Mucosa of gallbladder (tissue), 1 donor: ENCODE results near the gene ZXDC. TPM values are rescaled to one million over a fixed set of nuclear protein-coding genes. Genes with fewer than 3 reads are reported as not detected.

Experiments used
- DNase-seq: peaks from one replicate; pipeline ENCODE4 v3.0.0-alpha.2; 2020; ENCODE audit warnings: low spot score
- total RNA-seq: library from RNA; stranded (reverse); gene quantifications from one replicate; pipeline ENCODE4 v1.2.1, GENCODE V29; 2021
- donor health status: DM: no; HTN: no; CAD: no.

The ZXDC gene
- total RNA-seq, 1 donor from 2014 or later: 34.6 TPM

GRCh38 chr3:126512026-126512425, 36.3 kb upstream of the ZXDC start:
- no peak for DNase-seq

- DNase-seq: no peak
These were observed 35.6 kb upstream of the ZXDC start for GRCh38 chr3:126511291-126511690.

- DNase-seq: no peak
These were observed 34.7 kb upstream of the ZXDC start for GRCh38 chr3:126510308-126510910.

GRCh38 chr3:126509597-126510307, 34.1 kb upstream of the ZXDC start:
- DNase-seq: no peak

- no peak for DNase-seq
These were observed 32.9 kb upstream of the ZXDC start for GRCh38 chr3:126508564-126508964.

GRCh38 chr3:126507886-126508285, 32.2 kb upstream of the ZXDC start:
- no peak for DNase-seq

DNA sequence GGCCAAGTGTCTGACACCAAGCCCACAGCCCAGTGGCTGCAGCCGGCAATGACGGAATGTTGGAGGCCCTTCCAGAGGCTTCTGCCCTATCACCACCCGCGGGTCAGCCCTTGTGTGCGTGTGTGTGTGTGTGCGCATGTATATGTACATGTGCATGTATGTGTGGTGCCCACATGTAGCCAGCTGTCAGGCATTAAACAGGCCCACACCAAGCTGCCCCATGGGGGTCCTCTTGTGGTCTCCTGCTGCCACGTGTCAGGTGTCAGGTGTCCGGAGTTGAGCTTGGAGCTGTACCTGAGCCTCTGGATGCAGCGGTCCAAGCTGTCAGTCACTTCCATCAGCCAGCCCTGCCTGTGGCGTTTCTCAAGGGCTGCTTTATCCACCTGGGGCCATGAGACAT, 28.0 kb upstream of the ZXDC start:
- DNase-seq: no peak

DNA sequence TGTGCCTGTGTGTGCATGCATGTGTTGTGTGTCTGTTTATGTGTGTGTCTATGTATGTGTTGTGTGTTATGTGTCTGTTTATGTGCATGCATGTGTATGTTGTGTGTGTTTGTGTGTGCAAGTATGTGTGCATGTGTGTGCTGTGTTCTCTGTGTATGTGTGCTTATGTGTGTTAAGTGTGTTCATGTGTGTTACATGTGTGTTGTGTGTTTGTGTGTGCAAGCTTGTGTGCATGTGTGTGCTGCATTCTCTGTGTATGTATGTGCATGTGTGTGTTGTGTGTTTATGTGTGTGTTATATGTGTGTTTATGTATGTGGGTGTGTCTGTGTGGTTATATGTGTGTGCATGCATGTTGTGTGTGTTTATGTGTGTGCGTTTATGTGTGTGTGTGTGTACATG, 27.0 kb upstream of the ZXDC start:
- no peak for DNase-seq

- DNase-seq: no peak
These were observed 26.0 kb upstream of the ZXDC start for GRCh38 chr3:126501736-126502135.

- no peak for DNase-seq
These were observed 25.4 kb upstream of the ZXDC start for GRCh38 chr3:126501054-126501453.

DNA sequence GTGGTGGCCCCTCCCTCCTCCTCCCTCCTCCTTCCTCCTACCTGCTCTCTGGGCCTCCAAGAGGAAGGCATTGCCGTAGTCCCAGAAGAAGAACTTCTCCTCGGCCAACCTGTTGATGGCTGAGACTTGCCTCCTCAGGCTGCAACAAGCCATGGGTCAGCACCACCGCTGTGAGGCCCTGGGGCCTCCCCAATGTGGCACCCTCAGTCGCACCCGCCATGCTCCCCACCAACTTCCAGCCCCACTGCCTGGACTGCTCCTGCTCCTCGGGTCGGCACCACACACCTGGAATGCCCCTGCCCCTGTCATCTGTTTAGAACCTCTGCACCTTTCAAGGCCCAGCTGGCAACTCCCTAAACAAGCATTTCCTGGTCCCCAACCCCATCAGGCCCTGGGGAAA, 24.3 kb upstream of the ZXDC start:
- no peak for DNase-seq

DNA sequence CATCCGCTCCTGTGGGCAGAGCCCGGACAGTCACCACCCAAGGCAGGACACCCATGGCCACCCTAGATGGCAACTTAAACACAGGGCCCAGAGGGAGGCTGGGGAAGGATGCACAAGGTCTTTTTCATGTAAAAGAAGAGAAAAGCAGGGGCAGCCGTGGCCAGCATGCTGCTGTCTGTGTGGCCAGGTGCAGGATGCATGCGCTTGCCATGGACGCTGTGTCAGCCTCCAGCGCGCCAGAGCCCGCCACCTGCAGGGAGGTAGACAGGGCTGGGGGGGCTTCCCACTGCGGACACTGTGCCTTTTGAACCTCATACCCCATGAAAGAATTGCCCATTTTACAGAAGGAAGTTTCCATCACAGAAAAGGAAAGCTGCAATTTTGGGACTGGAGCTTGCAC, 23.7 kb upstream of the ZXDC start:
- DNase-seq: no peak

DNA sequence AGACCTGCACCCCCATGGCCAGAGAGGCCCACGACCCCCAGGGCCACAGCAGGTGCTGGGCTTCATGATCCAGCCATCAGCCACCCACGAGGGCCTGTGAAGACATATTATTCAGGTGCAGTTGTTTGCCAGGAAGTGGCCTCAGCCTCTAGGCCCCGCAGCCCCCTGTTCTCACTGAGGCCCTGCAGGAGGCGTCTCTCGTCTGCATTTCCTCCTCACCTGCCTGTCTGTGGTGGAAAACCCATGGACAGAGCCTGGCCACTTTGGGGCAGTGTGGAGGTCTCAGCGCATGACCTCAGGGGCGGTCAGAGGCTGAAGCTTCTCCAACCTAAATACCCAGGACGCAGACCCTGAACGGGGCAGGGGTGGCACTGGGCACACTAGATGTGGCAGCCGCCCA, 23.2 kb upstream of the ZXDC start:
- no peak for DNase-seq

DNA sequence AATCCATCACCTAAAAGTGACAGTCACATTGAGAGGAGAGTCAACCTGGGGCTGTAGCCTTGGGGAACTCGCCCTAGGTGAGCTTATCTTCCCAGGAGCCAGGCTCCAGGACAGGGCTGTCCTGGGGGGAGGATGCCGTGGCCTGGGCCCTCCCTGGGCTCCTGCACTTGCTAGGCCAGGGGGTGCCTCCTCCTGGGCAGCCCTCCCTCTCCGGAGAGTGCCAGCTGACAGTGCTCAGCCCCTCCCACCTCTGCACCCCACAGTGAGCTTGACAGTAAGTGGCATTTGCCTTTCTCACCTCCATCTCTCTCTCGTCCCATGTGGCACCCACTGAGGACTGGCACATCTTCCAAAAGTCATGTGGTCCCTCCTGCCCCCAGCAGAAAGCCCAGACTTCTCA, 22.8 kb upstream of the ZXDC start:
- no peak for DNase-seq

GRCh38 chr3:126497956-126498355, 22.3 kb upstream of the ZXDC start:
- DNase-seq: no peak

DNA sequence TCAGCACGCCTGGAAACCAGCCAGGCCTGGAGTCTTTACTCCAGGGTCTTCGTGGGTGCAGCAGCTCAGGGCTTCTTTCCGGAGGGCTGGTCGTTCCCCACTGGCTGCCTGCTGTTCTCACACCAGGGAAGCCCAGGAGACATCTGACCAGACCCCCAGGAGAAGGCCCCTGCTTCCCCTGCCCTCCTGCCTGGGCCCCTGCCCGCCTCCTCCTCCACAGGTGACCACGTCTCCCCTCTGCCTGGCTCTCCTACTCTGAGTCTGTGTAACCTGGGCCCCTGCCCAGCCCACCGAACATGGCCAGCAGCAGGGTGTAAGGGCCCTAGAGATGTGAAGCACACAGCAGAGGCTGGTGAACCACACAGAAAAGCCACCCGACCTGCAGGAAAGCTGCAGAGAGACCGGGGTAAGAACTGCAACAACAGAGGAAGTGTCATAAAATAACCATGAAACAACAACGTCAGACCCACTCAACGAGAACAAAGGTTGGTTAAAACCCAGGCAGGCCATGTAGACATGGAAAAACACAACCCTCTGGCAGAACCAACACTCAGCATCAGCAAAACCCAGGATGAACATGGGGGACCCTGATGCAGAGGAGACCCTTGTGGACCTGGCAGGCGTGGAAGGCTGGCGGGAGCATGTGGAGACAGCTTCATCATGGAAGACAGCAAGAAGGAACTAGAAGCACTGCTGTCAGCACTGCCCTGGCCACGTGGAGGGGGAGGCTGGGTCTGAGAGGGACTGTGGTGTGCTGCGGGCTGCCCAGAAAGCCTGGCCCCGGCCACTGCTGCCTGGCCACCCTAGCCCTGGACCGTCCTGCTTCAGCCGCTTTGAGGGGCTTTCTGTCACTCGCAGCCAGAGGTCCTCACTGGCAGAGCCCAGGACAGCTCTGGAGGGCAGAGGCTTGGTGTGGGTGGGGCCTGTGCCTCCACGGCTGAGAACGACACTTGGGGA, 21.5 kb upstream of the ZXDC start:
- DNase-seq: no peak

GRCh38 chr3:126495786-126496185, 20.1 kb upstream of the ZXDC start:
- no peak for DNase-seq

- DNase-seq: no peak
These were observed 19.2 kb upstream of the ZXDC start for GRCh38 chr3:126494970-126495230.

DNA sequence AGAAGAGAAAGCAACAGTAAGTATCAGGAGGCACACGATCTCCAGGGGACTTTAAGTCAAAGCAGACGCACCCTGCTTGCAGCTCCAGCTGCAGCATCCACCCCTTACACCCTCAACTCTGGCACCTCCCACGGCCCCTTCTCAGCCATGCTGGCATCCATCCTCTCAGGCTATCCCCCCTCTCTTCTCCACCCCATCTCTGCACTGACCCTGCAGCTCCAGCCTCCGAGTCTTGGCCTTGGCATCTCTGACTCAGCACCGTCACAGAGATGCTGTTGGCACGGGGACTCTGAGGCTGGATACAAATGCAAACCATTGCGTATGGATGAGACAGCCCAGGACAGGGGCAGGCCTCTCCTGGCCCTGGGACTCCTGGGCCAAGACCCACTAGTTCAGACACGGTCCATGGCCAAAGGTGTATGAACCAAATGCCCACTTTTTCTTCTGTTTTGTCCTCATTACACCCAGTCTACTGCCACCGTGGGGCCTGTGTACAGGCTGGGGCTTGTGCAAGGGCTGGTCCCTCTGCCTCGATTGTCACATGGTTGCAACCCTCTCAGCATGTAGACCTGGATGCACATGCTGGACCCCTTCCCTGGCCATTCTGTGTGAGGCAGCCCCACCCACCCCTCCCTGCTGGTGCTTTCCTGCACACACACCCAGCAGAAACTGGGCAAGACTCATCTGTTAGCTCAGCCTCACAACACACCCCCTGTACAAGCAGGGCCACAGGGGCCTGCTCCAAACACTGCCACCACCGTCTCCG, 18.7 kb upstream of the ZXDC start:
- no peak for DNase-seq

DNA sequence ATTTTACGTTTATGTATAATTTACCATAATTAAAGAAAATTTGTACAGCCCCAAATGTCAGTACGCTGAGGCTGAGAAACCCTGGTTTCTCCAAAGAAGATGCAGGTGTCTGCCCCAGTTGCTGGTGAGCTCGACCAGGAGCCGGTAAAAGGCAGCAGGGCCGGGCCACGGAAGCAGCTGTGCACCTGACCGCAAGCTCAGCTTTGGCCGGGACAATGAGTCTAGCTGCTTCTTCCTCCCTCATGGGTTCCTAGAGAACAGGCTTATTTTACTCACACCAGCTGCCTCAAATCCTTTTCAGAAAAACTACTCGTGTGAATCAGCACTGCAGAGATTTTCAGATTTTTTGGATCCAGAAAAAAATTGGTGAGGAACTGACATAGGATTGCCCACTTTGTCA, 18.0 kb upstream of the ZXDC start:
- no peak for DNase-seq

DNA sequence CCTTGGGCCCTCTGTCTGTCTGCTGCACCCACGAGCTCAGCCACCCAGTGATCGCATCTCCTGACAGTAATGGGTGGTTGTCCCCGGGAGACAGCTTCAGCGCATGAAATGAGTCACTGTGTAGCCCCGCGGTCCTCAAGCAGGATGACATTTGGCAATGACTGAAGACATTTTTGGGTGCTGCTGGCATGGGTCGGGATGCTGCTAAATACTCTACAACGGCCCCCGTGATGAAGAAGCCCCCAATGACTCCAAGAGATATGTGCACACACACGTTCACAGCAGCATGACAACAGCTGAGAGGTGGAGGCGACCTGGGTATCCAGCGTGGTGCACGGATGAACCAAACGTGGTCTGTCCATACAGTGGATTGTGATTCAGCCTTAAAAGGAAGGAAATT, 17.4 kb upstream of the ZXDC start:
- no peak for DNase-seq
